Activated CD4-positive, alpha-beta T cell treated with anti-CD3 and anti-CD28 coated beads, Interleukin-2, amount 50 U/mL, for 48 hours (primary cell): Measurements from ENCODE around the gene LRP1B.

Source experiments
- DNase-seq, 2 experiments: peaks; one replicate each; pipeline ENCODE4 v3.0.0-alpha.2; 2020

LRP1B gene

DNA sequence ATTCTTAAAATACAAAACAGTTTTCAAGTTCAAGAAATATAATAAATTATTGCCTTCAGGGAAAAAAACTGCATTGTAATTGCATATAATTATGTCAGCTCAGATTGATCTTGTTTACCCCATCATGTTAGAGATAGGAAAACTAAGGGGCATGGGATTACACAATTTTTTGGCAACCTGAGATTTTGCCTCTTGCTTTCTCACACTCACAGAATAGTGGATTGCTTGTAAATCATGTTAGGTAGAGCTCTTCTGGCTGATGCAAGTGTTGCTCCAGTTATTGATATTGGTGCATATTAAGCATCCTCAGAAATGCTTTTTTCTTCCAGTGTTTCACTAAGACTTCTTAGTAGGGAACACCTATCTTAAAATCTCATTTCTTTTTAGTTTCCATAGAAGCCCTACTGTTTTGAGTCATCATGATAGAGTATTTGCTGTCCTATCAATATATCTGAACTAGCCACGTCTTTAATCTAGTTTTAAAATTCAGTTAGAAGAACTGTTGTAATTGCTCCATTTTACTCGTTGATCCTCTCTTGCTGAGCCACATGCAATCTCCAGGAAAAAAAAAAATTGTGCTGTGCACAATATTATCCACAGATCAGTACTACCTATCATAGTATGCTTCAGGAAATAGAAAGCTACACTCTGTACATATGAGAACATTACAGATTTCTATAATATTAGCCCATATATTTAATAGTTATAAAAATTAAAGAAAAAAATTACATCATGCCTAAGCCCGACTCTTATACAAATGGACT is 393.1 kb downstream of the LRP1B start:
- no peak for DNase-seq

DNA sequence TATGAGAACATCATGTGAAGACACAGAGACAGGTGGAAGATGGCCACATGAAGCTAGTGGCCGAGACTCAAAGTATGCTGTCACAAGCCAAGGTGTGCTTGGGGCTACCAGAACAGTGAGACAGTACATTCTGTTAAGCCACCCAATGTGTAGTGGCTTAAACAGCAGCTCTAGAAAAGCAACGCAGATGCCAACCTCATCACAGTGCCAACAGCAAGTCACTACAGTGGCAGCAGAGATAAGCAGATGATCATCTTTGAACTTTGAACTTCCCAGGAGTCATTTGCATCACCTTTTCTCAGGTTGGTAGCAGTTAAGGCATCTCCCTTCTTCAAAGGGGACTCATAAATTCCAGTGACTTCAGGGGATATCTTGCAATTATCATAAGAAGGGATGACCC is 394.4 kb downstream of the LRP1B start:
- DNase-seq, result no peak

DNA sequence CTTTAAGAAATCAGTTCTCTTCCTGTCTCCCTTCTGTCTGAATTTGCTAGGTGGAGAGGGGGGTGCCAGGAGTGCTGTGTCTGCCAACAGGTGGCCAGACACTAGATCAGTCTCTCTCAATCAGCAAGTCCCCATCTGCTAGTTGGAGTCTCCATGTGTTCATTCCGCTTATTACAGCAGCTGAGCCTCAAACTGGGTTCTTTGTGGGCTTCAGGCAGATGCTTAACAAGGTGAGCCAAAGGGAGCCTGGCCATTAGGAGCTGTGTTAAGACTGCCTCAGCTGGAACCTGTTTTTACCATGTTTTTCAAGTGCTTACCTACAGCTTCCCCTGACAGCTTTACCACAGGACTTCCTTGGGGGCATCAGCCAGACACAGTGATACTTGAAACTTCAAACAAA is 401.9 kb downstream of the LRP1B start:
- no peak for DNase-seq

DNA sequence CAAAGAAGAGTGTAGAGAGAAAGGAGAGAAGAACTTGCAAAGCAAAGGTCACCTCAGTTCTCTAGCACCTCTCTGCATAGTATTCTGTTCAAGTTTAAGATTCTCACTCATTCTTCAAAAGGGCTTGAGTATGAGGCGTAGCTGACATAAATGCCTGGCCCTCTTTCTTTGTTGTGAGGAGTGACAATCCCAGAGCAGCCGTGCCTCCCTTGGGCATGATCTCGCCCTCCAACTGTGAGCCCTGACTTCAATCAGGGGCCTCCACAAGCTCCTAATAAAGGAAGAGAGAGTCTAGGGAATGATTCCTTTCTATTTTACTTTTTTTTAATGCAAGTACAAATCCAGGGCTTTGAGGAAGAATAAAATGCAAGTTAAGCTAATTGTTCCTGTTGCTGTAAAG is 402.7 kb downstream of the LRP1B start:
- no peak for DNase-seq

DNA sequence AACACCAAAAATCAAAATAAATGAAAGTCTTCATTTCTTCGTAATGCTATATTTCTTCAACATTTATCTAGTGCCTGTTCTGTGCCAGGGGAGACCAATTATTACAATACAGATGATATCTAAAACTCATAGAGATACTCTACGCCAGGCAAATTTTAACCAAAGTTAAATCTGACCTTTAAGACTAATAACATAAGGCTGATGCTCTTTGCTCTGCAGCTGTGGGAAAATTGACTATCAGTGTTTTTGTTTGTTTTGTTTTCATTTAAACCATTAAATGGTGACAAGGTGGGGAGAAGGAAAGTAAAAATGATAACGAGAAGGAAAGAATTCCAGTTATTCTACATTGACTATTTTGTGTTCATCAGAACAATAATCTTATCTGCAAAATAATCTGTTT is 406.4 kb downstream of the LRP1B start:
- no peak for DNase-seq

DNA sequence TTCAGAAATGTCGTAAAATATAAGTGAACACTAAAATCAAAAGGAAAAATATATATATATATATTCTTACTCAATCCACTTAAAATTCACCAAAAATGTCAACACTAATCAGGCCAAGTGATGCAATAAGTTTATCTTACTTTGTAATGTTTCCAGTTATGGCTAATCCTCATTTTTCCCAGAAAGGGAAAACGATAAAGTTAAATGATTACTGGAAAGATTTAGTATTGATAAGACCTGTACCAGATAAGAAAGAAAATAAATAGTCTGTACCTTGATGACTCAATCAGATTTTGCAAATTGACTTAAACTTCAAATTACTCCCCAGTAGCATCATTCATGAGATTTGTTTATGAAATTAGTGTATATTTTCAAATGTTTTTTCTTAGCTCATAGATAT is 407.0 kb downstream of the LRP1B start:
- no peak for DNase-seq

DNA sequence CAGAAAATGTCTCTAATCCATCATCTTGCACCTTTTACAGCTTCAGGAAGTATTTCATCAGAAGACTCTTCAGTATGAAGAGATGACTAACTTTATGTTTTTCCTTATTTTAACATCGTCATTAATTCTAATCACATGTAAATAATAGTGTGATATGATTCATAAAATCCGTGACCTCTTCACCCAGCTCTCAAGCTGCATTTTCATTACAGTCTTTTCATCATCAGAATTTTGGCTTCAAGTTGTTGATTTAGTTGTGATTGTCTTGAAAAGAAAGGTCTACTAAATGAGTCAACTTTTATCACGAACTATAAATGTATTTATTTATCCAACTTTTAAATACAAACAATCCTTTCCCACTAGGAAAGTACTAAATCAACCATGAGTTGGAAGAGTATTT is 410.3 kb downstream of the LRP1B start:
- DNase-seq, result no peak

DNA sequence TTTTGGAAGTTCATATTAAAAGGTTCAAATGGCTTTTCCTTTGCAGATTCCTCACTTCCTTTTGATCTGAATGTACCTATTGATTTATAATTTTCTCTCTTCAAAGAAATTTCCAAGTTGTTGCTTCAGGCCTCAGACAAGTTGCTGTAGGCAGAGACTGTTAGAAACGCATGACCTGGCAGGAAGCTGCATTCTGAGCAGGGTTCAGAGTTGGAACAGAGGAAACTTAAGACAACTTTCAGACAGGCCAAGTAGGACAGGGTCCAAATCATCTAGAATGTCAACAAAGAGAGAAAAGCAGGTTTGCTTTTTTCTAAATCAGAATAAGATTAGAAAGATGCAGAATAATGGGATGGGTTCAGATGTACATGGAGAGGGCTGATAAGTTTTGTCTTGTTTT is 416.3 kb downstream of the LRP1B start:
- DNase-seq, result no peak

DNA sequence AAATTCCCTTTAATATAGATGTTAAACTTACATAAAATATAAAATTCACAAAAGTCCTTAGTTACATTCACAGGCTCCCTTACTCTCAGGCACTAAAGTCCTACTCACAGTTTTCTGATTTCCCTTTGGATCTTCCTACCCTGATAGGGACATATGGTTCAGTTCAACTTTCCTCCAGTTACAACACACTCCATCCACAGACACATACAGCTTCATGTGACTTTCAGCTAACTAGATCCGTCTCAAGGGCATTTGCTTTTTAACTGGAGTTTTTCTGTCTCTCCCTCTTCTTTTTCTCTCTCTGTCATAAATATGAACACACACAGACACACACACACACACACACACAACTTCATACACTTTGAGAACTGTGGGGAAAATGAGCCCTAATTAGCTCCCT is 419.2 kb downstream of the LRP1B start:
- DNase-seq, result no peak

DNA sequence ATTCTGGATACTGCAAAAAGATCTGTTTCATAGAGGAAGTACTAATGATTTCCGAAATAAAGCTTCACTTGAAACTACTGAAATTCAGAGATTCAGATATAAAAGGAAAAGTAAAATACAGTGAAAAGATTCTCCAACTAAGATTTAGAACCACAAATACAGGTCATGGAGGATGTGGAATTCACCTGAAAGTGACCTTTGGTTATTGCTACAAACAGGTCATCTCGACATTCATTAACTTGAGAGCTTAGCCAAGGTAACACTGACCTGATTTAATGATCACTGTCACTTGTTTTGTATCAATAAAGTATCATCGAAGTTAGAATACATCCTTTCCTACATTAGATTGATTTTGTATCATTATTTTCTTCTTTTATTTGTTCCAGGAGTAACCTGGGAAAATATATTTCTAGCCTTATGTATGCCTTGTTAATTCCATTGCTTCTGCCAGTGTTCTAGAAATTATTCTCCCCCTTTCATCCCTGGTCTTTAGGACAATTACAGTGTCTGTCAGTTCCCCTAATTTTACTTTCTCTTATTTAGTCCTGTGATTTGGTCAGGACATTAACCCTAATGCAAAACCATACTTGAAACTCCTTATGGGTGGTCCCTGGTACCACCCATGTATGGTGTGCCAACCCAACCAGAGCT is 420.1 kb downstream of the LRP1B start:
- DNase-seq, result no peak

DNA sequence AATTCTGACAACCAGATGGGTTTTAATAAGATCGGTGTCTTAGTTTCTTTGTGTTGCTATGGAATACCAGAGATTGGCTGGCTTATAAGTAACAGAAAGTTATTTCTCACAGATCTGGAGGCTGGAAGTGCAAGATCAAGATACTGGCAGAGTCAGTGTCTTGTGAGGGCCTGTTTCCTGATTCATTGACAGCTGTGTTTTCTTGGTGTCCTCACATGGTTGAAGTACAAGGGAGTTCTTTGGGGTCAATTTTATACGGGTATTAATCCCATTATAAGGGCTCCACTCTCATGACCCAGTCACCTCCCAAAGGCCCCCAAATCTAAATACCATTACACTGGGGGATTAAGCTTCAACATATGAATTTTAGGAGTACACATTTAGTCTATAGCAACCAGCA is 421.1 kb downstream of the LRP1B start:
- no peak for DNase-seq

DNA sequence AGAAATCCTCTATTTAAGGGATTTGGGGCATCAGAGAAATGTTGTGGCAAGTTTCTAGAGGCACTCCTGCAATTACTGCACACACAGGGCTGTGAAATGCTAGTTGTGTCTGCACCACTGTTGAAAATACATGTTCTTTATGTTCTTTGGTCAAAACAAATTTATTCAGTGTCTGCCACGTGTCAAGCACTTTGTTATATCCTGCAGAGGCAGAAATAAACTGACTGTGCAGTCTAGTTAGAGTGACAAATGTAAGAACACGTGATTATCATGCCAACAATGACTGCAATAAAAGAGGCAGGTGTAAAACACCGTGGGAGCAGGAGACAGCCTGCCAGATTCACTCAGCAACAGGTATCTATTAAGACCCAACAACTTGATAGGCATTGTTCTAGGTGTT is 423.3 kb downstream of the LRP1B start:
- DNase-seq, result no peak

DNA sequence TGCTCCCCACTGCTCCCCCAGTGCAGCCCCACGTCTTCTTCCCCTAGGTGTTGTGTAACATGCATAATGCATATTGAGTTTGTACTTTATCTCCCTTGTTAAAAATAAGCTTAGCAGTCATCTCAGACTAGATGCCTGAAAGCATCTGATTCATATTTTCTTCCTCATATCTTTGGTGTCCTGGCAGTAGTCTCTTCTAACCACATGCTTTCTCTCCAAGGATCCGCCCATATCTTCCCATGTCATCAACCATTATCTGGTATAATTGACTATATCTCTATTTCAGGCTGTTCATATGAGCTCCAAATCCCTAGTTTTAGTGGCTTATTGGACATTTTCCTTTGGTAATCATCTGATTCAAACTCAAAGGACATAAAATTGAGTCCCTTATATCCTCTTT is 426.3 kb downstream of the LRP1B start:
- no peak for DNase-seq

DNA sequence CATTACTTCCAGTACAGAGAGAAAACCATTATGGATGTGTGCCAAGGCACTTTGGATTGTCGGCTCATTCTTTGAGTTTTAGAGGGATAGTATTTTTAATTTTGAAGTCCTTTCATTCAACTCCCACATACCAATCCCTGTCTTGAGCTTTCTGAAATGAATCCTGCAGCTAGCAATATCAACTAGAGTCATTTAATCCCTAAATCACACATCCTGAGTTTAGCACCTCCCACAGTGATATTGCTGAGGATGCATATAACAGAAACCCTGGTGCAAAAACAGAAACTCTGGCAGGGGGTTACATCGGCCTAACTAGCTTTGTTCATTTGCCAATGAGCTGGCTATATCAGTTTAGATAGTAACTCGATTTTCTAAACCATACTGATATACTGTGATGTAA is 427.3 kb downstream of the LRP1B start:
- no peak for DNase-seq

DNA sequence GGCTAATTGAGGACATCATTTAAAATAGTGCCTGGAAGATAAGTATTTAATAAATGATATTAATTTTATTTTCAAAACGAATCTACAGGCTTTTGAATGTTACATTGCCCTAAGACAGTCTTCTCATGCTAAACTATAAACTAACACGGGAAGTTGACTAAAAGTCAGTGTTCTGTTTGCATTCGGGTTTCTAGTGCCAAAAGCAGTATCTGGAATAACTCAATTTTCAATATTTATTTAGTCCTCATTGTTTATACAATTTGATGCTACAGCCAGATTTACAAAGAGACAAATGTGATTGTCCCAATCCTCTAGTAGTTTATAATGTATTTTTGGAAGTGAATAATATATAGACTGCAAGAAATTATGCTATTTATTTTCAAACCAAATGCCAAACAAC is 429.2 kb downstream of the LRP1B start:
- DNase-seq, result no peak

DNA sequence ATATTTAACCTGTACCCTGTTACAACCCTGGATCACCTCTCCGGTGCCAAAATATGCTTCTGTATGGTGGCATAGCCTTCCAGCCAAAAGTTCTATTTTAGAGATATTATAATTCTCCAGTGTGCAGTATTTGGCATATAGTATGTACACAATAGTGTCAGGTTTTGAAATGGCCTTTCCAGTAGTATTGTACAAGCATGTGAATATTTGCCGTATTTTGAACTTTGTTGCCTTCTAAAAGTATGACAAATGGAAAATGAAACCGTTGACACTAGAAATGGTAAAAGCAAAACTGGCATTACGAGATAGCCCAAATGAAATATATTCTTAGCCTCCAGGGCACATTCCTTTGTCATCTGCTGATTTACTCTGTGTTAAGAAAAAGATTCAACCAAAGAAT is 431.2 kb downstream of the LRP1B start:
- DNase-seq, result no peak

DNA sequence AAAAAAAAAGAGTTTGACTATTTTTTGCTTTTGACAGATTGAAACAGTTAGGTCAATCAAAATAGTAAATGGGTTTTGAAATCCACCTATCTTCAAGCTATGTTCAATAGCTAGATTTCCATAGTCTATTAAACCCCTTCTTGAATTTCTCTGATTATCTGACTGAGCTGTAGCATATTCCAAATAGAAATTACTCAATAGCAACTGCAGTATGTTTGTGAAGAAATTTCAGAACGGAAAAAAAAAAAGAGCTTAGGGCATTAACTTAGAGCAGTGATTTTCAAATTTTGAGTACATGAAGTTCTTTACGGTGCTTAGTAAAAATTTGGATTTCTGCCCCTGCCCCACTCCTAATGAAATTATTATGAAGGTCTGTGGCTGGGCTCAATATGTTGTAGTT is 432.3 kb downstream of the LRP1B start:
- no peak for DNase-seq

DNA sequence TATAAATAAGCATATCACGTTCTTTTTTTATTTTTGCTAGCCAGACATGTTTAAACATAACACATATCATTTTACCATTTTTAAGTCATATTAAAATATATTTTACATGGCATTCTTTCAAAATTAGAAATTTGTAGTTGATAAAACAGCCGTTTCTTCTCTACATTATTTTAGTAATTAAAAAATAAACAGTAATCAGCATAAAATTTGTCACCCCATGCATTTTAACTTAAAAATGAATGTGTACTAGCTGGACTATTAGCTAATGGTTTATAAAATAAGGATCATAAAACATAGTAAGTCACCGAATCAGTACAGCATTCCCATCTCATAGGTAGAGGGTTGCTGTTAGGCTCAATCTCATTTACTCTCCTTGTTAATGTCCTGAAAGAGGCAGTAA is 433.8 kb downstream of the LRP1B start:
- DNase-seq, result no peak

DNA sequence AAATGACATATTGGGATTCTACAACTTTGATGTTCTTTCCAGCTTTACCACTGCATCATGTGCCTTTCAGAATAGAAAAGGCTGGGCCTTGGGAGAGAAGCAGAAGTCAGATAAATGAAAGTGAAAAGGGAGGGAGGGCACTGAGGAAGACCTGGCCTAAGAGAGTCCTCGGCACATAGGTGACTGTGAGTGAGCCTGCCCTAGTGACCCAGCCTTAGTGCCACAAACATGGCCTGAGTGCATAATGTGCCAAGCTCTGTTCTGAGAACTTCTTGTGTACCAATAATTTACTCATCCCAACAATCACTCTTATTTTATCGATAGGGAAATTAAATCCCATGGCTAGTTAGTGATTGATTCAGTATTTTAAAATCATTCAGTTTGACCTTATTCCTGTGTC is 436.6 kb downstream of the LRP1B start:
- no peak for DNase-seq

DNA sequence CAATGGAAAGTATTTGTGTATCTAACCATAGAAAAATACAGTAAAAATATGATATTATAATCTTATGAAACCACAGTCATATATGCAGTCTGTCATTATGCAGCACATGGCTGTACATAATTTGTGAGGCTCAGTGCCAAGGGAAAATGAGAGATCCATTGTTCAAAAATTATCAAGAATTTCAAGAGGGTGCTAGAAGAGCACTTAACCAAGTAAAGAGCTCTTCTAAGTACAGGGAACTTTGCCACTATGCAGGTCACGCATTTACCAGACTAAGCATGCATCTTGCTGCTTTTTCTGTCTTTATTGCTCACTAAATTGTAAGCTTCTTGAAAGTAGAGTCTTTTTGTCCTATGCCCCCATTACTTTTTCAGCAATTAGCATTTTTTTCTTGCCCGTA is 438.0 kb downstream of the LRP1B start:
- DNase-seq, result no peak

DNA sequence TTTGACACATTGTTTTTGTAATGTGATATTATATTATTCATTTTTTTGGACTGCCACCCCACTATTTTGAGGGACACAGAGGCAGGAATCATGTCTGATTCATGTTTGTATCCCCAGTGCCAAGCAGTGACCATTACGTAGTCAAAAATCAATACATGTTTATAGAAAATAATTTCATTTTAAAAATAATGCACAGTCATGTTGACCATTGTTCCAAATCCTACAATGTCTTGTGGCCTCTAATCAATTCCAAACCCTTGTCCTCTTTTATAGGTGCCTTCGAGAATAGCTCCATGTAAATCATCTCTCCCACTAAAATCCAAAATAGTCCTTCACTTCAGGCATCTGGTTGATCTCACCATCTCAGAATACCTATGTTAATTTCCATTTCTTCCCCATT is 454.7 kb downstream of the LRP1B start:
- DNase-seq, result no peak

DNA sequence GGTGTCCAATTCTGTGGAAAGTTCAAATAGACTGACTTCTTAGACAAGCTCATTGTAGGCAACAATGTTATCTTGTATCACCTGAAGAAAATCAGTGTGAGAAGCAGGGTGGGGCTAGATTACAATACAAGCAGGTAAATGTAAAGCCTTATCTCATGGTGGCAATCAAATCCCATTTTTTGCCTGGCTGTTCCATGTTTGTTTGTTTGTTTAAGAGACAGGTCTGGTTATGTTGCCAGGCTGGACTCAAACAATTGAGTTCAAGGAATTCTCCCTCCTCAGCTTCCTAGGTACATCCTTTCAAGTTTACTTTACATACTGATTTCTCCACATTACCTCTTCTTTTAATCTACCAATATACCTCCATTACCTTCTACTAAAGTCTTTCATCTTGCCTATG is 464.6 kb downstream of the LRP1B start:
- no peak for DNase-seq

DNA sequence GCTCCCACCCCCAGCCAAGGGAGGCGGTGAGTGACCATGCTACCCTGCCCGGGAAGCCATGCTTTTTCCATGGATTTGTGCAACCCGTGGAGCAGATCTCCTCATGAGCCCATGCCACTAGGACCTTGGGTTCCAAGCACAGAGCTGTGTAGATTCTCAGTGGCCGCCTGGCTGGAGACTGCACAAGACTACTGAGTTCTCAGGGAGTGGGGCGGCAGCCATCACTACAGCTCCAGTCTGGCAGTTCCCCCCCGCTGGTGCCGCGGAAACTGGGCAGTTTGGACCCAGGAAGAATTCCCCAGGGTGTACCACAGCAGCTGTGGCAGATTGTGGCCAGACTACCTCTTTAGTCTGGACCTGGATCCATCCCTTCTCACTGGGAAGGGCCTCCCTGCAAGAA is 470.6 kb downstream of the LRP1B start:
- no peak for DNase-seq

DNA sequence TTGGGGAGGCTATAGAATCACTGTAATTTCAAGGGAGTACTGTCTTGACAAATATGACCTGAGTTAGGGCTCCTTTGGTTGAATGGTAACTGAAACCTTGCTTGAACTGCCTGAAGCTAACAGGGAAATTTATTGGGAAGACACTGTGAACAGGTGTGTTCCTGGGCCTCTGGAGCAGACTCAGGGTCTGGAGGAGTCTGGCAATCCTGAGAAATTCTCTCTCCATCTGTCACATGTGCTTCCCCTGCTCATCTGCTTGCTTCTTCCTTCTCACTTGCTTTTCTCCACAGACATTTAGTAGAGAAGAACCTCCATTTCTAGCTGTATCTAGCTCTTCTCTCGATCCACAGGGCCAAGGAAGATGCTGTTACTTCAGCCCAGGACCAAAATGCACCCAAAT is 476.5 kb downstream of the LRP1B start:
- no peak for DNase-seq

DNA sequence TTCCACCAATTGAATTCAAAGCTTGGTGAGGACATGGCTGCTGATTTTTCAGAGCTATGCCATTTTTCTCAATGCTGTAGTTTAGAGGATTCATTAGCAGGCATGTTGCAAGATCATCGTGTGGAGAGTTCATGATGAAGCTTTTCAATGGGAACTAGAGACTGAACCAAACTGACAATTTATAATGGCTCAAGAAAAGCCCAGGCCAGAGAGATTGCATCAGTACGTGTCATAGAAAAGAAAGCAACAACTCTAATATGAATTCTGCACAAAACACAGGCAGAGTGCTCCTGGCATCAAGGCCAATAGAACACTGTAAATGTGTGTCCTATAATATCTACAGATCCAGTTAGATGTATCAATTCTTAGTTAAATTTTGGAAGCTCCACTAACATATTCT is 477.6 kb downstream of the LRP1B start:
- DNase-seq, result no peak
